Panc1 (cell line): ENCODE data around the gene C2CD3.
"Not testable (repeated sequence)": the region's sequence is repeated elsewhere in the genome, so short reads cannot be mapped to it uniquely, and the experiment has no call there.

ENCODE experiments used
- POLR2AphosphoS5 ChIP-seq: IDR thresholded peaks from 2 replicates; pipeline ENCODE4 v1.6.1; 2012; ENCODE audit warnings: mild to moderate bottlenecking, low read depth, low read length, moderate library complexity
- SIN3A ChIP-seq: IDR thresholded peaks from 2 replicates; pipeline ENCODE4 v1.6.1; 2012; ENCODE audit warnings: low read depth, mild to moderate bottlenecking, low read length, moderate library complexity, borderline replicate concordance; ENCODE audit not compliant: insufficient read depth
- TCF7L2 ChIP-seq: IDR thresholded peaks from 2 replicates; pipeline ENCODE4 v1.6.1; 2011; ENCODE audit warnings: mild to moderate bottlenecking, low read depth, low read length, inconsistent platforms
- TF ChIP-seq, protein P1 (sequence below): fragments of 450-650 bp; IDR thresholded peaks from 2 replicates; pipeline ENCODE4 v1.5.1; 2017; ENCODE audit warnings: mild to moderate bottlenecking
- TF ChIP-seq, protein P2 (sequence below), 2 experiments: IDR thresholded peaks; 2 replicates each; pipeline ENCODE4 v1.6.1; 2011 to 2012; ENCODE audit warnings: low read depth in 2 of 2, control low read depth in 1 of 2, low read length in 1 of 2, mild to moderate bottlenecking in 1 of 2, moderate library complexity in 1 of 2; ENCODE audit not compliant: insufficient read depth in 1 of 2

DNA sequence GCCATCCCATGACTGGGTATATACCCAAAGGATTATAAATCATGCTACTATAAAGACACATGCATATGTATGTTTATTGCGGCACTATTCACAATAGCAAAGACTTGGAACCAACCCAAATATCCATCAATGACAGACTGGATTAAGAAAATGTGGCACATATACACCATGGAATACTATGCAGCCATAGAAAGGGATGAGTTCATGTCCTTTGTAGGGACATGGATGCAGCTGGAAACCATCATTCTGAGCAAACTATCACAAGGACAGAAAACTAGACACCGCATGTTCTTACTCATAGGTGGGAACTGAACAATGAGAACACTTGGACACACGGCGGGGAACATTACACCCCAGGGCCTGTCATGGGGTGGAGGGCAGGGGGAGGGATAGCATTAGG is 86.9 kb downstream of the C2CD3 start:
- TF ChIP-seq, protein P1, sequence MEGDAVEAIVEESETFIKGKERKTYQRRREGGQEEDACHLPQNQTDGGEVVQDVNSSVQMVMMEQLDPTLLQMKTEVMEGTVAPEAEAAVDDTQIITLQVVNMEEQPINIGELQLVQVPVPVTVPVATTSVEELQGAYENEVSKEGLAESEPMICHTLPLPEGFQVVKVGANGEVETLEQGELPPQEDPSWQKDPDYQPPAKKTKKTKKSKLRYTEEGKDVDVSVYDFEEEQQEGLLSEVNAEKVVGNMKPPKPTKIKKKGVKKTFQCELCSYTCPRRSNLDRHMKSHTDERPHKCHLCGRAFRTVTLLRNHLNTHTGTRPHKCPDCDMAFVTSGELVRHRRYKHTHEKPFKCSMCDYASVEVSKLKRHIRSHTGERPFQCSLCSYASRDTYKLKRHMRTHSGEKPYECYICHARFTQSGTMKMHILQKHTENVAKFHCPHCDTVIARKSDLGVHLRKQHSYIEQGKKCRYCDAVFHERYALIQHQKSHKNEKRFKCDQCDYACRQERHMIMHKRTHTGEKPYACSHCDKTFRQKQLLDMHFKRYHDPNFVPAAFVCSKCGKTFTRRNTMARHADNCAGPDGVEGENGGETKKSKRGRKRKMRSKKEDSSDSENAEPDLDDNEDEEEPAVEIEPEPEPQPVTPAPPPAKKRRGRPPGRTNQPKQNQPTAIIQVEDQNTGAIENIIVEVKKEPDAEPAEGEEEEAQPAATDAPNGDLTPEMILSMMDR: not testable (repeated sequence)
- TF ChIP-seq, protein P2, sequence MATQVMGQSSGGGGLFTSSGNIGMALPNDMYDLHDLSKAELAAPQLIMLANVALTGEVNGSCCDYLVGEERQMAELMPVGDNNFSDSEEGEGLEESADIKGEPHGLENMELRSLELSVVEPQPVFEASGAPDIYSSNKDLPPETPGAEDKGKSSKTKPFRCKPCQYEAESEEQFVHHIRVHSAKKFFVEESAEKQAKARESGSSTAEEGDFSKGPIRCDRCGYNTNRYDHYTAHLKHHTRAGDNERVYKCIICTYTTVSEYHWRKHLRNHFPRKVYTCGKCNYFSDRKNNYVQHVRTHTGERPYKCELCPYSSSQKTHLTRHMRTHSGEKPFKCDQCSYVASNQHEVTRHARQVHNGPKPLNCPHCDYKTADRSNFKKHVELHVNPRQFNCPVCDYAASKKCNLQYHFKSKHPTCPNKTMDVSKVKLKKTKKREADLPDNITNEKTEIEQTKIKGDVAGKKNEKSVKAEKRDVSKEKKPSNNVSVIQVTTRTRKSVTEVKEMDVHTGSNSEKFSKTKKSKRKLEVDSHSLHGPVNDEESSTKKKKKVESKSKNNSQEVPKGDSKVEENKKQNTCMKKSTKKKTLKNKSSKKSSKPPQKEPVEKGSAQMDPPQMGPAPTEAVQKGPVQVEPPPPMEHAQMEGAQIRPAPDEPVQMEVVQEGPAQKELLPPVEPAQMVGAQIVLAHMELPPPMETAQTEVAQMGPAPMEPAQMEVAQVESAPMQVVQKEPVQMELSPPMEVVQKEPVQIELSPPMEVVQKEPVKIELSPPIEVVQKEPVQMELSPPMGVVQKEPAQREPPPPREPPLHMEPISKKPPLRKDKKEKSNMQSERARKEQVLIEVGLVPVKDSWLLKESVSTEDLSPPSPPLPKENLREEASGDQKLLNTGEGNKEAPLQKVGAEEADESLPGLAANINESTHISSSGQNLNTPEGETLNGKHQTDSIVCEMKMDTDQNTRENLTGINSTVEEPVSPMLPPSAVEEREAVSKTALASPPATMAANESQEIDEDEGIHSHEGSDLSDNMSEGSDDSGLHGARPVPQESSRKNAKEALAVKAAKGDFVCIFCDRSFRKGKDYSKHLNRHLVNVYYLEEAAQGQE (IDR thresholded peaks at IDR 0.05; ENCODE audit: insufficient read depth in 1 of 2, low read depth in 2 of 2, low read length in 1 of 2): not testable (repeated sequence)
- not testable (repeated sequence) for TF ChIP-seq SIN3A, POLR2AphosphoS5, TCF7L2
